ENCODE measurements around the gene BNC2.

Gene BNC2

GRCh38 chr9:16868701-16869100 is 1.8 kb downstream of the BNC2 start:
- DNase-seq (ENCODE audit: low read depth) = no peak

- peak; percentile 54 for DNase-seq (ENCODE audit: low read depth)
These were observed 2.7 kb downstream of the BNC2 start for GRCh38 chr9:16867576-16868311.

GRCh38 chr9:16866587-16866986 is 3.9 kb downstream of the BNC2 start:
- DNase-seq (ENCODE audit: low read depth) = no peak

- no peak for DNase-seq (ENCODE audit: low read depth)
These were observed 5.6 kb downstream of the BNC2 start for GRCh38 chr9:16864649-16865434.

- no peak for DNase-seq (ENCODE audit: low read depth)
These were observed 22.3 kb downstream of the BNC2 start for GRCh38 chr9:16848179-16848578.

GRCh38 chr9:16846986-16847385 is 23.5 kb downstream of the BNC2 start:
- no peak for DNase-seq (ENCODE audit: low read depth)

- DNase-seq (ENCODE audit: low read depth) = no peak
These were observed 24.1 kb downstream of the BNC2 start for GRCh38 chr9:16846367-16846766.

GRCh38 chr9:16834817-16835216 is 35.7 kb downstream of the BNC2 start:
- DNase-seq (ENCODE audit: low read depth) = no peak

- no peak for DNase-seq (ENCODE audit: low read depth)
These were observed 37.1 kb downstream of the BNC2 start for GRCh38 chr9:16833296-16833835.

- DNase-seq (ENCODE audit: low read depth) = no peak
These were observed 38.4 kb downstream of the BNC2 start for GRCh38 chr9:16832101-16832500.

- no peak for DNase-seq (ENCODE audit: low read depth)
These were observed 39.7 kb downstream of the BNC2 start for GRCh38 chr9:16830806-16831205.

GRCh38 chr9:16828340-16829281 is 41.9 kb downstream of the BNC2 start:
- DNase-seq (ENCODE audit: low read depth) = no peak

- peak; percentile 73 for DNase-seq (ENCODE audit: low read depth)
These were observed 44.4 kb downstream of the BNC2 start for GRCh38 chr9:16825971-16826625.

GRCh38 chr9:16825331-16825725 is 45.1 kb downstream of the BNC2 start:
- no peak for DNase-seq (ENCODE audit: low read depth)

- DNase-seq (ENCODE audit: low read depth) = peak; percentile 59
These were observed 45.7 kb downstream of the BNC2 start for GRCh38 chr9:16824545-16825330.

GRCh38 chr9:16823906-16824305 is 46.6 kb downstream of the BNC2 start:
- no peak for DNase-seq (ENCODE audit: low read depth)

- DNase-seq (ENCODE audit: low read depth) = no peak
These were observed 49.1 kb downstream of the BNC2 start for GRCh38 chr9:16821344-16821743.

GRCh38 chr9:16817514-16817913 is 53.0 kb downstream of the BNC2 start:
- DNase-seq (ENCODE audit: low read depth) = no peak

GRCh38 chr9:16817002-16817401 is 53.5 kb downstream of the BNC2 start:
- no peak for DNase-seq (ENCODE audit: low read depth)

- DNase-seq (ENCODE audit: low read depth) = no peak
These were observed 54.5 kb downstream of the BNC2 start for GRCh38 chr9:16816011-16816410.

GRCh38 chr9:16815079-16815478 is 55.4 kb downstream of the BNC2 start:
- DNase-seq (ENCODE audit: low read depth) = no peak
